Esophagus mucosa (tissue), 1 donor: ENCODE measurements around the gene POU2AF2. TPM values are rescaled to one million over a fixed set of nuclear protein-coding genes. Genes with fewer than 3 reads are reported as not detected.
"Not testable (repeated sequence)": the region's sequence is repeated elsewhere in the genome, so short reads cannot be mapped to it uniquely, and the experiment has no call there.

Source experiments
- ATAC-seq: fragments of 200-7000 bp; cut with Tn5 transposase; one replicate; pipeline ENCODE4 v1.9.1; 2020
- total RNA-seq: library from RNA; stranded (reverse); gene quantifications from one replicate; pipeline ENCODE4 v1.2.4, GENCODE V29; 2023
- donor health status: DM: yes; HTN: yes; CAD: no.

The POU2AF2 gene
- total RNA-seq, 1 donor from 2014 or later, result not detected

DNA sequence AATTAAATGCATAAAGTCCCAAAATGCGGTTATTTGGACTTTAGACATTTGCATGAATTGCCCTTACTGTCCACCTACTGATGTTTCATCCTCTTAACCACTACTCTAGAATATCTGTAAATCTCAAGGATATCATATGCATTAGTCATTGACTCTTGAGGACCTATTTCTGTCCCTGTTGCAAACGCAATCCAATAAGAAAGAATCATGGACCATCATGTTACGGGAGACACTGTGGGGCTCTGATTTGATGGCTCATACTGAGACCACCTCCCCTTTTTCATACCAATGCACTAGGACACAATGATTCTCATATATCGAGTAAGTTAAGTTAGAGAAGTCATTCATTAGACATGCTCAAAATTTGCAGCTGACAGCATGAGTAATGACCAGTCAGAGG, 14.4 kb downstream of the POU2AF2 start:
- no peak for ATAC-seq

DNA sequence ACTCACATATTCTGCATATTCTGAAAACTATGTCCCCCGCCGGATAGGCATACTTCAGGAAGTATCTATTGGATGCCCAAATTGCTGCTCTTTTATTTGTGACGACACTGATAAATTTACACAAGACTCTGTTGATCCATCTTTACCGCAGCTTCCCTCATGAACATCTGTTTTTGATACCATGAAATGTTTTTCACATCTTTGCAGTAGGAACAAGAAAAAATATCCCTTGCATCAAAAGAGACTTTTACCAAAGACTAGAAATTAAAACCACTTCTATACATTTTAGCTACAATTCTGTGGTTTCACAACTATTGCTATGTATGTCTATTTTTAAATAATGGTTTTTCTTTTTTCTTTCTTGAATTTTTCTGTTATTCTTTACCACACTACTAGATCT, 15.3 kb downstream of the POU2AF2 start:
- no peak for ATAC-seq

DNA sequence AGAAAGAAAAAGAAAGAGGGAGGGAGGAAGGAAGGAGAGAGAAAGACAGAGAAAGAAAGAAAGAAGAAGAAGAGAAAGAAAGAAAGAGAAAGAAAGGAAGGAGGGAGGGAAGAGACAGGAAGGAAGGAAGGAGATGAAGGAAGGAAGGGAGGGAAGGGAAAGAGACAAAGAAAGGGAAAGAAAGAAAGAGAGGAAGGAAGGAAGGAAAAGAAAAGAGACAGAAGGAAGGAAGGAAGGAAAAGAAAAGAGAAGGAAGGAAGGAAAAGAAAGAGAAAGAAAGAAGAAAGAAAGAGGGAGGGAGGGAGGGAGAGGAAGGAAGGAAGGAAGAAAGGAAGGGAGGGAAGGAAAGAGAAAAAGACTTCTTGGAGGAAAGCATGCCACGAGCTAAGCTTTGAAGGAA, 19.1 kb downstream of the POU2AF2 start:
- ATAC-seq, result no peak

DNA sequence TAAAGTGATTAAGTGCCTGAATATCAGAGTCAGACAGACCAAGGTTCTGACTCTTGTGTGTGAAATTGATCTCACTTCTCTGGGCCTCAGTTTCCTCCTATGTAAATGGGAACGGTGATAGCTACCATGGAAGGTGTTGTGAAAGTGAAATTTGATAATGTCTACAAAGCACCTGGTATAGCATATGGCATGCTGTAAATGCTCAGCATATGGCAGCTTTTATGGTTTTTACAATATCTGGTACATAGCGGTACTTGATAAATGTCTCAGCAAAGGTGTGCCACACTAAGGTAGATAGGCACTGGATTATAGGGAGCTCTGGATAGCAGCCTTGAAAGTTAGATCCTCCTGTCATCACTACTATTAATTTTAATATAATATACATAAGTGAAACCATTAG, 19.9 kb downstream of the POU2AF2 start:
- no peak for ATAC-seq

DNA sequence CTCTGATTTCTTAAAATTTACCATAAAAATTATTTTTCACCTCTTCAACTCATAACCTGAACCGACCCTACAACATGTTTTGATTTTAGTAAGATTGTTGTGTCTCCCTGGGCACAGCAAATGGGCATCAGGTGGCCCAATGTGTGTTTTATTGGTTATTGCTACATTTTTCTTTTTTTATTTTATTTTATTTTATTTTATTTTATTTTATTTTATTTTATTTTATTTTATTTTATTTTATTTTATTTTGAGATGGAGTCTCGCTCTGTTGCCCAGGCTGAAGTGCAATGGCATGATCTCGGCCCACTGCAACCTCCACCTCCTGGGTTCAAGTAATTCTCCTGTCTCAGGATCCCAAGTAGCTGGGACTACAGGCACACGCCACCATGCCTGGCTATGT, 22.8 kb downstream of the POU2AF2 start:
- not testable (repeated sequence) for ATAC-seq

DNA sequence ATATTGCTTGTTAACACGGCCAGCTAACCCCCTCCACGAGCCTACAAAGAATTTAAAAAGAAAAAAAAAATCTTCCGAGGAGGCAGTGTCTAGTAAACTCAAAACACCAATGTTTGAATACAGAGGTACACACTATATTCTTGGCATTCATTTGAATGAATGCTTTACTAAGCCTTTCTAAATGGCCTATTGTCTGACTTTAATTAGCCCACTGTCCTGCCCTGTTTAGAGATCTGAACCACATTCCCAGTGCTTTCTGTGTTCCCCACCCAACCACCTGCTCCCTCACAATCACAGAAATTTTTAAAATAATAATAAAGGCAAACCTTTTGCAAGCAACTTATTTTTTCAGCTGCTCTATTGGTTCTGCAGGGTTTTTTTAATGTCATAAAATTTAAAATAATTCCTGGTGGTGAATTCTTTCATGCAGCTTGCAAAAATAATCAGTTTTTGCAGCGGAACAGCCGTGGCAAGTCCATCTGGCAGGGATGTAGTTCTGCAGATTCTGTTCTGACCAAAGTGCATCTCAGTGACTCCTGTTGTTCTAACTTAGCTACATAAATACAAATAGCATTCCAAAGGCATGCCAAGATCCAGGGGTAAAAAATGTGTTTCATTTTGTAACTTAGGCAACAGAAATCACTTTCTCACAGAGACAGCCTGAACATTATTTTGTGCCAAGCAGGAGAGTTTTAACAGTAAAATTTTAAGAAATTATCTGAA, 23.8 kb downstream of the POU2AF2 start:
- no peak for ATAC-seq

DNA sequence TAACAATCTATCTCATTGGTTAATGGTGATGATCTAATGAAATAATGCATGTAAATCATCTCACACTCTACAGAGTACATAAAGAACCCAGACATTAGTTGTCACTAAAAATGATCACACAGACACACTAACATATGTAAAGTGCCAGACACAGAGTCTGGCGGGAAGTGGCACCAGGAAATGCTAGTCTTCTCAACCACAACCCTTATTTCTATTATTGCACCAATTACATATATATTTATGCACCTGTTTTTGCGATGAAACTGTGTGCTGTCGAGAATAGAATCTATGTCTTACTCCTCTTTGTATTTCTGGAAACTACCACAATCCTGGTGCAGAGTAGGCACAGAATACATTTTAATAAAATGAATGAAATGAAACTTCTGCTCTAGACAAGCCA, 26.9 kb downstream of the POU2AF2 start:
- no peak for ATAC-seq

DNA sequence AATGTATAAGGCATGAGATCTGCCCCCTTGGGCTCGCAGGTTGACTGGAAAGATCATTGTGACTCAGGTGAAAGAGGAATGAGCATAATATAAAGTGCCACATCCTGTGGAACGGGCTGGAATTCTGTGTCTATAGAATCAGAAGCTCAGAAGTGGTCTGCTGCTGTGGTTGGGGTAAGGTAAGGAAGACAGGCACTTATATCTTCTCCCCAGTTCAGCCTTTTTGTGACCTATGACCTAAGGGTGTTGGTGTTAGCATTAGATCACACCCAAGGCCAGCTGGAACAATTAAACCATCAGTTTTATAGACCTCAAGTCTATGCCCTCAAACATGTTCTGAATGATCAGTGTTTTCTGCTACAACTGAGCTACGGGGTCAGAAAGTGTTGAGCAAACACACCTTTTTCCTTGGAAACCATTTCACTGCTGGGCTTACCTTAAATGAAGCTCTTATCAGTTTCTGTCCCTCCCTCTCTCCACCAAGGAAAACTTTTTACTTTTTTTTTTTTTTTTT, 37.1 kb downstream of the POU2AF2 start:
- no peak for ATAC-seq

DNA sequence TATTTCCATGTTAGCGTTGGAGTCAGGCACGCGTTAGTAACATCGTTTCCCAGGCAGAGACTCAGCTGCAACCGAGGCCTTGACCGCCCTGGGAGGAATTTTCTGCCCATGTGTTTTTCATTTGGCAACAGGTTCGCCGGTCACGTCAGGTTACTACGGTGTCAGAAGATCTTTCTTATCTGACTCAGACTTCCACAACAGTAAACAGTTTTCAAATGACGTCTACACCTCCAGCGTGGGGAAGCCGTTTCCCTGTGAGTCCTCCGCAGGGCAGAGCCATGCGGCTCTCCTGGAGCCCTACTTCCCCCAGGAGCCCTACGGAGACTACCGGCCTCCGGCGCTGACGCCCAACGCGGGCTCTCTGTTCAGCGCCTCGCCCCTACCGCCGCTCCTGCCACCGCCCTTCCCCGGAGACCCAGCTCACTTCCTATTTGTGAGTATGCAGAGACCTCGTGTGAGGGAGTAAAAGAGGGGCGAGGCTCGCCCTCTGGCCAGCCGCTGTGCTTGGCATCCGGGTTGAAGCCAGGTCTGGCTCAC, 38.5 kb downstream of the POU2AF2 start:
- peak; percentile 37 for ATAC-seq

DNA sequence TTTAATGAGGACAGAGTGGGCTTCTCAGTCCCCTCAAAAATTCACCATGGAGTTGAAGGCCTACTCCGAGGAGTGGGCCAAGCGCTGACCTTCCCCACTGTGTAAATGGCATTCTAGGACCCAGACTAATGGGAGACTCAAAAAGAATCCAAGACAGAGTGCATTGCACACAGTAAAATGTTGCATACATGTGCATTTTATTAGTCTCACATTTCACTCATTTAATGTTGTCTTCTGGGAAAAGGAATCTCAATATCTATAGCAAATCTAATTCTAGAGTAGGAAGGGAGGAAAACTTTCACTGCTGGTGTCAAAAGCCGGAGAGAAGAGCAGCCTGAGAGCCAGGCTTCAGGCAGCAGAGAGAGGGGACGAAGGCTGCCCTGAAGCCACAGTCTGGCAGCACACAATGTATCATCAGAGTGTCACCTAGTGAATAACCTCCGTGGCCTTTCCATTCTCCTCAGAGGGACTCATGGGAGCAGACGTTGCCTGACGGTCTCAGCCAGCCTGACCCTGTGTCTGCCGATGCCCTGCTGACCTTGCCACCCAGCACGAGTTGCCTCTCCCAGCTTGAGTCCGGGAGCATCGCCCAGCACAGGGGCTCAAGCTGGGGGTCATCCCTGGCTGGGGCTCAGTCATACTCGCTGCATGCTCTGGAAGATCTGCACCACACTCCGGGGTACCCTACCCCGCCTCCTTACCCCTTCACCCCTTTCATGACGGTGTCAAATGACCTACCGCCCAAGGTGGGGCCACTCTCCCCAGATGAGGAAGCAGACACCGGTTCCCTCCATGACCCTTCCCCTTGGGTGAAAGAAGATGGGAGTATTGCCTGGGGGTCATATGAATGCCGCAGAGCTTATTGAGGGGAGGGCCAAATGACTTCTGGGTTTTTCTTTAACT, 39.9 kb downstream of the POU2AF2 start:
- ATAC-seq, result no peak

DNA sequence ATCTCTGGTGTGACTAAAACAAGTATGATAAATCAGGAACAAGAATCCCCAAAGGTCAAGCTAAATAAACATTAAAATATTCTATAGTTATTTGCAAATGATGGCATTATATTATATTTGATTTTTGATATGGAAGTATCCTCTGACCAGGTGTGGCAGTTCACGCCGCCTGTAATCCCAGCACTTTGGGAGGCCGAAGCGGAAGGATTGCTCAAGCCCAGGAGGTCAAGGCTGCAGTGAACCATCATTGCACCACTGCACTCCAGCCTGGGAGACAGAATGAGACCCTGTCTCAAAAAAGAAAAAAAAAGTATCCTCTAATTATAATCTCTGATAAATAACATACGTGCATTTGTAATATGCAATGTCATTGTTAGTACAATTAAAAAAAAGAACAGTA, 46.2 kb downstream of the POU2AF2 start:
- ATAC-seq, result no peak

DNA sequence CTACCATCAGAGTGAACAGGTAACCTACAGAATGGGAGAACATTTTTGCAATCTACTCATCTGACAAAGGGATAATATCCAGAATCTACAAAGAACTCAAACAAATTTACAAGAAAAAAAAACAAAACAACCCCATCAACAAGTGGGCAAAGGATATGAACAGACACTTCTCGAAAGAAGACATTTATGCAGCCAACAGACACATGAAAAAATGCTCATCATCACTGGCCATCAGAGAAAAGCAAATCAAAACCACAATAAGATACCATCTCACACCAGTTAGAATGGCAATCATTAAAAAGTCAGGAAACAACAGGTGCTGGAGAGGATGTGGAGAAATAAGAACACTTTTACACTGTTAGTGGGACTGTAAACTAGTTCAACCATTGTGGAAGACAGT, 46.9 kb downstream of the POU2AF2 start:
- ATAC-seq, result not testable (repeated sequence)

DNA sequence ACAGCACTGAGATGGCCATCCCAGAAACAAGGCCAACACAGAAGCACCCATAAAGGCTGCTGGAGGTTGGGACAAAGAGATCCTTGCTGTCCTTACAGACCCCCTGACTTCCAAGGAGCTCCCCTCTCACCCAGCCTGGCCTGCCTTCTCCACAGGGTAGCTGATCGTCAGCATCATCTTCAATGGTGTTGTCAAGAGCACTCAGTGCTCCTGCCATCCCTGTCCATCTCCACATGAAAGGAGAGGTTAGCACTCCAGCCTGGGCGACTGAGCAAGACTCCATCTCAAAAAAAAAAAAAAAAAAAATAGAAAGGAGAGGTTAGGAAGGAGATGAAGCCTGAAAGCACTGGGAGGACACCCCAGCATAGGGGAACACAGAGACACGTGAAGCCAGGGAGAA, 50.7 kb downstream of the POU2AF2 start:
- no peak for ATAC-seq

DNA sequence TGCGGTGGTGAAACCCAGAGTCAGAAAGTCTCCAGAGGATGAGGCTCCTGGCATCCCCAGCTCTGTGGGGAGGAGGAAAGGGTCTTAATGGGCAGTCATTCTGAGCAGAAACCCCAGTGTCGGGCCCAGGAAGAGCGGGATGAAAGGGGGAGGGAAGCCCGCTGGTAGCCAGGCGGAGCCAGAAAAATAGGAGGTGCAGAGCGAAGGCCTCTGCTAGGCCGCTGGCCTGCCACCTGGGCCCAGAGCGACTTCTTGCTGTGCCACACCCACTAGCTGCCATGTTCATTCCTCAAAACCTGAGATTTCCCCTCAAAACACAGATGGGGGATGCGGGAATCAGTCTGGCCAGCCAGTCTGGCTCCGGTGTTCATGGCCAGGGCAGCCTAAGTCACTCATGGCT, 52.2 kb downstream of the POU2AF2 start:
- ATAC-seq, result no peak

DNA sequence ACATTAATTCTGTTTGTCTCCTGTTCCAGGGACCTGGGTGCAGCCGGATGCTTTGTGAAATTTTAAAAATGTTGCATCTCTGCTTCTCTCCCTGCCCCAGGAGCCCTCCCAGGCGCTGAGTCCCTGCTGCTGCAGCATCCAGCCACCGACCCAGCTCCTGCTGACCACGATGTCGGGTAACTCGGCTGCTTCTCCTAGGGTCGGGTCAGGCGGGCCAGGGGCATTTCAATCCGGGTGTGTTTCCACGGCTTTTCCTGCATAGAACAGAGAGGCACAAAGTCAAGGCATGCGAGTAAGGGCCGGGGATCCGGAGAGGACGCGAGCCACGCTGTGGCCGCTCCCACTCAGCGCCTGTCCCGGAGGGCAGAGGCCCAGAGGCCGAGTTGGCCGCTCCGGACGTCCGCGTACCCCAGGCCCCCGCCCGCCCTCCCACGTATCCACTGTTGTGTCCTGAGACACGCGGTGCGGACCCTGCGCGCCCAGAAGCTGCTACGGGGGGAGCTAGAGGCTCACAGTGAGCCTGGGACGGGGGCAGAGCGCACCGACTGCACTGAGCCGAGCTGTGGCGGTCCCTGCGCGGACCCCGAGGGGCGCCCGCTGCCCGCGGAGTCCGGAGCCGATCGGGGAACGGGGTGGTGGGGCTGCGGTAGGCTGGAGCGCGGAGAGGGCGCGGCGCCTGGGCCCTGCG, 53.0 kb downstream of the POU2AF2 start, which contains the start of gene POU2AF3:
Gene POU2AF3 (plus strand): TSS at position 134 of the 688 bp plus-strand sequence. CDS start 36 bp downstream, at position 170.
- ATAC-seq, result peak; percentile 23

DNA sequence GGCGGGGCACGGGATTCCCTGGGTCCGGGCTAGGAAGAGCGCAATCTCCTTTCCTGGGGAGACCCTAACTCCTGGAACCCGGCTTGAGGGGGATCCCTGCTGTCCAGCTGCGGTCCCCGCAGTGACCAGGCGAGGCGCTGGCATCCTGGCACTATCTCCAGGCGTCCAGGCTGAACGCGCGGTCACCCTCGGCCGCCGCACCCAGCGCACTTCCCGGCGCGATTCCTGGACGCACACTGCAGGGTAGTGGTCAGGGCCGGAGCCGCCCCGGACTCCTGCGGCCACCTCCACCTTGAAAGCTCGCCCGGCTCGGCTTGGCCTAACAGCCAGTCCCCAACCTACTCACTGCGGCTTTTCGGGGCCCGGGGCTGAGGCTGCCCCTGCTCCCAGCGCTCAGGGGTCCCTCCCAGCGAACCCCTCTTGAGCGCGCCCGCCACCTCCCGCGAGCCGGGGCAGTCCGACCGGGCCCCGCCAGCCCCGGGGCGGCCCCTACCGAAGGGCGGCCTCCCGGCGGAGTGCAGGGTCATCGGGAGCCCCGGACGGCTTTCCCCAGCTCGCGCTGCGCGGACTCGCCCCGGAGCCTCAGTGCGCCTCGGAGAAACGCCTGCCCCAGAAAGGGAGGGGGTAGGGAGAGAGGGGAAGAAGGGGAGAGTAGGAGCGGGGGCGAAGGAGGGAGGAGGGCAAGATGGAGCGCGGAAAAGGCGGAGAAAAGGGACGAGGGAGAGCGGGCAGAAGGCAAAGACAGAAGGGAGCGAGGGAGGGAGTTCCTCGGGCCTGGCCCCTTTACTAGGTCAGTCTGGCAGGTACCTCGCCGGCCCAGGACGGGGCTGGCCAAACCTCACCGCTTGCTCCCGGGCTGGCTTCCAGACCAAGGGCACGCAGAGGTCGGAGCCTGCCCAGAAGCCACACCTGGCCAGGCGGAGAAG, 53.8 kb downstream of the POU2AF2 start:
- peak; percentile 42 for ATAC-seq

DNA sequence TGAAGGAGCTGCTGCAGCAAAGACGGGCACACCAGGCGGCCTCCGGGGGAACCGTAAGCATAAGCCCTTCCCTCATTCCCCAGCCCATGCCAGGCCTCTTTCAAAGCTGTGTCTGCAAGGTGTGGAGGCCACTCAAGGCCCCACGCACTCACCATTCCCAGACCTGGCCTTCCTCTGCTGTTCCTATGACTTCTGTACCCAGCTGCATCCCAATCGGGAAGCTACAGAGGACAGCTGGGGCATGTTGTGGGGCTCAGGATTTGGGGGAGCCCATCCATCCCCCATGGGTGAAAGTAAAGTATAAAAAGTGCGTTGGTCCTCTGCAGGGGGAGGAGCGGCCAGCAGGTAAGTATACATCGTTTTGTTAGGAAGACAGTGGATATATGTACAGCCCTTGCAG, 55.0 kb downstream of the POU2AF2 start:
- no peak for ATAC-seq

DNA sequence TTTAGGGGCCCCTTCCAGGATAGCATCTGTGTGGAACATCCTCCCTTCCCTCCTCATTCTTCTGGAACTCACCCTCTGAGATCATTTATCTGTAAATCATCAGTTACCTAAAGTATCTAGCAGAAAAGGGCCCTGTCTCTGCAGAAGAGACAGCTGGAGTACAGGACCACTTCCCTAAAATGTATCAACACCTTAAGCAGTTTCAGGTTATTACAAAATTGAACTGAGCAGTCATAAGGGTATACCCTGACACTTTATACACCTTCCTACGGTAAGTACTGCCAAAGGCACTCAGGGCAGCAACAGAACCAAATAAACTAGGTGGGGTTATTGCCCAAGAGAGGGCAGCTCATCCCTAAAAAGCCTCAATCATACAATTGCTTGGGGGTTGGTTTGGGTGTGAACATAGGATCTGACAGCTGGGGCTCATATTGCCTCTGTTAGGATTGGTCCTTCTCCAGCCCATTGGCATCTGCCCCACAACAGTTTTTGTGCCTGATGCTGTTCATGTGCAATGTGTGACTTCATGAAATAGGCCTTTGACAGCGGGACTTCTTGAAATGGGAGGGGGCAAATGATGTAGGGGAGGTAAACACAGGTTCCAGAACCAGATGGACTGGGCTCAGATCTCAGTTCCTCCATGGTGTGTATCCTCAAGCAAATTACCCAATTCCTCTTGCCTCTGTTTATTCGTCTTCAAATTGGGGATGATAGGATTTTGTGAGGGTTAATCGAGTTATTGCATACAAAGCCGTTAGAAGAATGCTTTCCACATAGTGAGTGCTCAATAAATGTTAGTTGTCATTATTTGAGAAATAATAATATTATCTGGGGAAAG, 55.7 kb downstream of the POU2AF2 start:
- peak; percentile 52 for ATAC-seq

DNA sequence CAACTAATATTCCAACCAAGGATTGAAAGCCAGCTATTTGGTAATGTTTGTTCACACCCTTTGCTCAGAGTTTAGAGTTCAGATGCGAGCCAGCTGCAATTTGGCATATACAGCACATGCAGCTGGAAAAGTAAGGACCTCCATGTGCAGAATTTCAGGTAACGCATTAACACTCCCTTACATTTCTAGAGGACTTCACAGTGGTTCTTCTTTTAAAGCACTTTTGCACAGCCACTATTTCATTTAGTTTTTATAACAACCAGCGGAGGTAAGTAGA, 56.3 kb downstream of the POU2AF2 start:
- no peak for ATAC-seq

DNA sequence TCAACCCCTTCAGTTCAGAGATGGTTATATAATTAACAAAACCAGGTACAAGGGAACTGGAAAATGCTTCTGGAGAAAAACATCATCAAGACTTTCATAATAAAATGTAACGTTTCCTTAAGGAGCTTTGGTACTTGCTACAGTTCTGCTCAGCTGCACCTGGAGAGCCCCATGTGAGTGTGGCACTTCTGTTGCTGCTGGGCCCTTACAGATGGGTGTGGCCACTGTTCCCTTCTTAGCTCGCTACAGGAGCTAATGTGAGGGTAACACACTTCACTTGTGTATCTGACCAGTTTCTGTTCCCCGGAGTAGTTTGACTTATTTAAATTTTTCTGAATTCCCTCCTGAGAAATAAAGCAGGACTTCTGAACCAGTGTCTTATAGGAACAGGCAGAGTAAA, 56.8 kb downstream of the POU2AF2 start:
- ATAC-seq, result no peak

DNA sequence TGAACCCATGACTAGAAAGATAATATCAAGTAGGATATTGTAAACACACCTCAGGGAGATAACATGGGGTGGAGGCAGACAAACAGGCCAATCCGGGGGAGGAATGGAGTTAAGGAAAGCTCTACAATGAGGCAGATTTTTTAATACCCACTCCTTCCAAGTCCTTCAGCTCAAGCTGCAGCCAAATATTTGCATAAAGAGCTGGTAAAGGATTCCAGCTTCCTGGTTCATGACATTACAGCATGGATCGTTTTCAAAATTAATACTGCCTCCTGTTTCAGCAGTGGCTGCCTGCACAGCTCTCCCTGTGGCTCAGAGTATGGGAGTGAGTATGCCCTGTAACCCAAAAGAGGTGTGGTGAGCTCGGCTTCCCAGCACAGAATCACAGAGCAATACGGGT, 57.9 kb downstream of the POU2AF2 start:
- peak; percentile 88 for ATAC-seq
